Sigmoid colon (tissue), 7 donors: ENCODE results near the gene PGP. TPM values are rescaled to one million over a fixed set of nuclear protein-coding genes. Genes with fewer than 3 reads are reported as not detected.

Experiments used
- DNase-seq: peaks from one replicate; pipeline ENCODE4 v3.0.0-alpha.2; 2019
- H3K27ac ChIP-seq, 4 donors: fragments of 200-600 bp; sonication (generic); one replicate each; pipeline ENCODE4 v1.5.1; 2016 to 2019; ENCODE audit warnings: mild to moderate bottlenecking in 1 of 4
- H3K27me3 ChIP-seq, 3 donors: fragments of 200-600 bp; sonication (generic); one replicate each; pipeline ENCODE4 v1.5.1; 2019; ENCODE audit warnings: mild to moderate bottlenecking in 1 of 3
- H3K36me3 ChIP-seq, 4 donors: fragments of 200-600 bp; sonication (generic); one replicate each; pipeline ENCODE4 v1.5.1; 2016 to 2019
- H3K4me1 ChIP-seq, 4 donors: fragments of 200-600 bp; sonication (generic); one replicate each; pipeline ENCODE4 v1.5.1; 2017 to 2019
- H3K4me3 ChIP-seq, 4 donors: fragments of 200-600 bp; sonication (generic); one replicate each; pipeline ENCODE4 v1.5.1; 2017 to 2019; ENCODE audit warnings: mild to moderate bottlenecking in 2 of 4, moderate library complexity in 1 of 4
- H3K9me3 ChIP-seq, 4 donors: fragments of 200-600 bp in 3 of 4; sonication (generic) in 3 of 4; one replicate each; pipeline versions ENCODE4 v1.5.1 to v1.6.1; 2013 to 2019
- EP300 ChIP-seq, 4 donors: sonication (generic); formaldehyde crosslinking; IDR thresholded peaks; one replicate each; pipeline ENCODE4 v1.6.1; 2017; ENCODE audit warnings: antibody characterized with exemption in 4 of 4
- POLR2A ChIP-seq, 2 donors: fragments of 450-650 bp; IDR thresholded peaks; one replicate each; pipeline ENCODE4 v1.6.1; 2016; ENCODE audit warnings: antibody characterized with exemption in 2 of 2, mild to moderate bottlenecking in 2 of 2, moderate library complexity in 2 of 2
- POLR2AphosphoS5 ChIP-seq, 4 donors: sonication (generic); formaldehyde crosslinking; IDR thresholded peaks; one replicate each; pipeline ENCODE4 v1.6.1; 2017; ENCODE audit warnings: antibody characterized with exemption in 4 of 4
- WGBS, 2 donors: extraction: QIAGEN DNeasy Blood & Tissue Kit; methylation state at CpG; one replicate each; pipeline ENCODE4 v1.1.7; 2013; 5-methylcytosine and 5-hydroxymethylcytosine counted together
- intact Hi-C: fragments of 100-400 bp; cut with DNase I; formaldehyde crosslinking; loops from one replicate; pipeline ENCODE4 v1.15.1; 2023
- polyA plus RNA-seq, 3 donors: library from polyadenylated mRNA; stranded (reverse); fragments of 200-250 nt; gene quantifications; one replicate each; pipeline ENCODE4 v1.2.3, GENCODE V29; 2013
- total RNA-seq, 4 donors: library from RNA; depleted of rRNA; stranded (reverse); fragments of >200 nt; gene quantifications; one replicate each; pipeline ENCODE4 v1.1.0, GENCODE V29; 2016
- TF ChIP-seq, protein P1 (sequence below), 4 experiments: fragments of 450-650 bp in 3 of 4; fragments of 200-600 bp in 1 of 4; IDR thresholded peaks; one replicate each; pipeline ENCODE4 v1.5.1; 2016 to 2019; ENCODE audit warnings: antibody characterized with exemption in 4 of 4, mild to moderate bottlenecking in 3 of 4, moderate library complexity in 2 of 4
- donor health status: healthy with polysubstance abuse.
- donor health status: Bipolar disorder and iron deficiency.
- donor health status: healthy.

Gene PGP
- total and polyA plus RNA-seq, 7 donors, result 6.0 to 20.2 (median 10.3) TPM

DNA sequence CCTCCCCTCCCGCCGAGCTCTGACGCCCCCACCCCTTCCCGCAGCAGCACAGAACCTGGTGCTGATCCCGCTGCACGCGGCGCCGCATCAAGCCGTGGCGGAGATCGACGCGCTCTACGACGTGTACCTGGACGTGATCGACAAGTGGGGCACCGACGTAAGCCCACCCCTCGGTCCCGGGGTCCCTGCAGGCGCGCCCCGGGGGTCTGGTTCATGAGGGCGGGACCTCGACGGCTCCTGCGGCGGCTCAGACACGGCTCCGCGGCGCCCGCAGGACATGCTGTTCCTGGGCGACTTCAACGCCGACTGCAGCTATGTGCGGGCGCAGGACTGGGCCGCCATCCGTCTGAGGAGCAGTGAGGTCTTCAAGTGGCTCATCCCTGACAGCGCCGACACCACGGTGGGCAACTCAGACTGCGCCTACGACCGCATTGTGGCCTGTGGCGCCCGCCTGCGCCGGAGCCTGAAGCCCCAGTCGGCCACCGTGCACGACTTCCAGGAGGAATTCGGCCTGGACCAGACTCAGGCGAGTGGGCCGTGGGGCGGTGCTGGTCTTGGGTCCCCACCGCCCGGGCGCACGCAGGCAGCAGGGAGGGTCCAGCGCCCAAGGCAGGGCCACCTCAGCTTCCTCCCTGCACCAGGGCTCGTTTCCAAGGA lies 23.0 kb upstream of the PGP start:
- WGBS, 2 donors, result 5 to 18% methylated on average over 65 of the region's 65 CpGs
- peaks cover 17 to 50% (median 26%) of the 10 kb centered on the region in 3 donors for H3K27me3 ChIP-seq
- H3K4me3 ChIP-seq, result no peak overlapping the region
- H3K4me1 ChIP-seq, result peaks cover 0 to 27% (median 24%) of the 10 kb centered on the region in 4 donors
- no peak overlapping the region for H3K27ac ChIP-seq
- TF ChIP-seq POLR2AphosphoS5 (IDR thresholded peaks at IDR 0.05), result peak in 2 of 4 donors; percentile 32 to 40
- TF ChIP-seq POLR2A (IDR thresholded peaks at IDR 0.05), result no peak
- no peak for TF ChIP-seq EP300 (IDR thresholded peaks at IDR 0.05)
- TF ChIP-seq, protein P1, sequence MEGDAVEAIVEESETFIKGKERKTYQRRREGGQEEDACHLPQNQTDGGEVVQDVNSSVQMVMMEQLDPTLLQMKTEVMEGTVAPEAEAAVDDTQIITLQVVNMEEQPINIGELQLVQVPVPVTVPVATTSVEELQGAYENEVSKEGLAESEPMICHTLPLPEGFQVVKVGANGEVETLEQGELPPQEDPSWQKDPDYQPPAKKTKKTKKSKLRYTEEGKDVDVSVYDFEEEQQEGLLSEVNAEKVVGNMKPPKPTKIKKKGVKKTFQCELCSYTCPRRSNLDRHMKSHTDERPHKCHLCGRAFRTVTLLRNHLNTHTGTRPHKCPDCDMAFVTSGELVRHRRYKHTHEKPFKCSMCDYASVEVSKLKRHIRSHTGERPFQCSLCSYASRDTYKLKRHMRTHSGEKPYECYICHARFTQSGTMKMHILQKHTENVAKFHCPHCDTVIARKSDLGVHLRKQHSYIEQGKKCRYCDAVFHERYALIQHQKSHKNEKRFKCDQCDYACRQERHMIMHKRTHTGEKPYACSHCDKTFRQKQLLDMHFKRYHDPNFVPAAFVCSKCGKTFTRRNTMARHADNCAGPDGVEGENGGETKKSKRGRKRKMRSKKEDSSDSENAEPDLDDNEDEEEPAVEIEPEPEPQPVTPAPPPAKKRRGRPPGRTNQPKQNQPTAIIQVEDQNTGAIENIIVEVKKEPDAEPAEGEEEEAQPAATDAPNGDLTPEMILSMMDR (IDR thresholded peaks at IDR 0.05), result no peak
- intact Hi-C loops, result no loop called here
- no peaks in the 10 kb centered on the region for H3K9me3 ChIP-seq
- H3K36me3 ChIP-seq, result peaks cover 38 to 58% (median 42%) of the 10 kb centered on the region in 4 donors
- peak; percentile 67 for DNase-seq

DNA sequence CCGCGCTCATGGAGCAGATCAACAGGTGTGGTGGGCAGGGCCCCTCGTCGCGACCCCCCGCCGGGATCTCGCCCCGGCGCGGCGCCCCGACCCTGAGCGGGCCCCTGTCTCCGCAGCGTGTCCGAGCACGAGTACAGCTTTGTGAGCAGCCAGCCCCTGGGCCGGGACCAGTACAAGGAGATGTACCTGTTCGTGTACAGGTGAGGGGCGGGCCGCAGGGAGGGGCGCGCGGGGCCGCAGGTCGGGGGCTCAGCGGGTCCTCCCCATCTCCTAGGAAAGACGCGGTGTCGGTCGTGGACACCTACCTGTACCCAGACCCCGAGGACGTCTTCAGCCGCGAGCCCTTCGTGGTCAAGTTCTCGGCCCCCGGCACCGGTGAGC lies 22.5 kb upstream of the PGP start:
- TF ChIP-seq EP300 (IDR thresholded peaks at IDR 0.05), result no peak
- TF ChIP-seq, protein P1 (IDR thresholded peaks at IDR 0.05), result no peak
- no peak for TF ChIP-seq POLR2A (IDR thresholded peaks at IDR 0.05)
- TF ChIP-seq POLR2AphosphoS5 (IDR thresholded peaks at IDR 0.05), result no peak
- DNase-seq, result peak; percentile 66
- peak overlapping the region in 2 of 4 donors; percentile 14 to 24 for H3K4me3 ChIP-seq
- H3K27ac ChIP-seq, result no peak overlapping the region
- H3K36me3 ChIP-seq, result peaks cover 38 to 58% (median 42%) of the 10 kb centered on the region in 4 donors
- intact Hi-C loops, result no loop called here
- H3K9me3 ChIP-seq, result no peaks in the 10 kb centered on the region
- WGBS, 2 donors, result 5 to 7% methylated on average over 40 of the region's 40 CpGs
- H3K4me1 ChIP-seq, result peaks cover 0 to 27% (median 24%) of the 10 kb centered on the region in 4 donors
- H3K27me3 ChIP-seq, result peaks cover 17 to 53% (median 26%) of the 10 kb centered on the region in 3 donors

DNA sequence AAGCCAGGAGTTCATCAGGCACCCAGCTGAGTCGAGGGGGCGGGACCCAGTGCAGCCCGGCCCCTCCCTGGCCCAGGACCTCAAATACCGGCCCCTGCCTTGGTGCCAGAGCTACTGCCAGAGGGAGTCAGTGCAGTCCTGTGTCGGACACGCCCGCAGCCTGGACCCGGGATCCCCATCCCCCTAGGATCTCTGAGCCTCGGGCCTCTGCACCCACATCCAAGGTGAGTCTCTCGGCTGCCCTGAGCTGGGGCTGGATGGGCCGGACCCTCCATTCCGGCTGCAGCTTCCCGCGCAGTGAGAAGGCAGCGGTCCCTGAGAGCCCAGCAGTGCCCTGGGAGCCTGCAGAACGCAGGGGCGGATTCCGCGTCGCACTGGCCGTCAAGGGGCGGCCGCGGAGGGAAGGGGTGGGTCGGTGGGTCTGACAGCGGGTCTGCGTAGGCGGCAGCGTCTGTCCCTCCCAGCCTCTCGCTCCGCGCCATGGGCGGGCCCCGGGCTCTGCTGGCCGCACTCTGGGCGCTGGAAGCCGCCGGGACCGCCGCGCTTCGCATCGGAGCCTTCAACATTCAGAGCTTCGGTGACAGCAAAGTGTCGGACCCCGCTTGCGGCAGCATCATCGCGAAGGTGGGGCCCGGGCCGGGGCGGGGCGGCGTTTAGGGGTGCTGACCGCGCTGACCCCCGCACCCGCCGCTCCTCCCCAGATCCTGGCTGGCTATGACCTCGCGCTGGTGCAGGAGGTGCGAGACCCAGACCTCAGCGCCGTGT lies 21.9 kb upstream of the PGP start, which contains the start of gene DNASE1L2:
TSS of gene DNASE1L2 (plus strand) at position 108 of the 765 bp plus-strand sequence. CDS start at position 481, 373 bp downstream.
- intact Hi-C loops, result no loop called here
- H3K36me3 ChIP-seq, result peaks cover 43 to 58% (median 46%) of the 10 kb centered on the region in 4 donors
- H3K27me3 ChIP-seq, result peaks cover 17 to 53% (median 26%) of the 10 kb centered on the region in 3 donors
- 4 to 10% methylated on average over 64 of the region's 64 CpGs for WGBS, 2 donors
- TF ChIP-seq POLR2AphosphoS5 (IDR thresholded peaks at IDR 0.05), result peak in 1 of 4 donors; percentile 7
- TF ChIP-seq EP300 (IDR thresholded peaks at IDR 0.05), result no peak
- H3K27ac ChIP-seq, result no peak within 1 kb of the TSS
- peak; percentile 70 for DNase-seq
- peaks cover 0 to 27% (median 24%) of the 10 kb centered on the region in 4 donors for H3K4me1 ChIP-seq
- peak within 1 kb of the TSS in 3 of 4 donors; percentile 9 to 24 (median 14) for H3K4me3 ChIP-seq
- H3K9me3 ChIP-seq, result no peaks in the 10 kb centered on the region

DNA sequence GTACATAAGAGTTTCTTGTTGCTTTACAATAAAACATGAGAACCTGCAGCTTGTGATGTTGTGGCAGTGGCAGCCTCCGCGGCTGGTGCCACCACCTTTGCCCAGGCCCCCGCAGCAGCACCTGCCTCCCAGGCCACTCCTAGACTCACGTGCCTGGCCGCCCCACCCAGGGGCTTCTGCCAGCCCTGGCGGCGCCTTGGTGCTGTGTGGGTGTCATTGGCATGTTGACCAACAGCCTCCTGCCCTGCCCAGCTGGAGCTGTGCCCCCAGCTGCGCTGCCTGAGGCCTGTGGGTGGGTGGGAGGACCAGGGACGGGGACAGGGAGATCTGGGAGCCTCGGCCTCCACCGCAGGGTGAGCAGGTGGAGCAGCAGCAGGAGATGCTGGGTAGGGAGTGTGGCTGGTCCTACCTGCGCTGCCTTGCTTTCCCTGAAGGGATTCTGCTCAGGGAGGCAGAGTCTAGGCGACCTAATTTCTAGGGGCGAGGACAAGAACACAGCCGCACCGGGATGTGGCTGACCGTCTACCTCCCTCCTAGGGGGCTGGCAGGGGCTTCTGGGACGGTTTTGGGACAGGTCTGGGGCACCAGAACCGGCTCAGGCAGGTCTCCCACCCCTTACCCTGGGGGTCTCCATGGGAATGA lies 21.2 kb upstream of the PGP start:
- TF ChIP-seq EP300 (IDR thresholded peaks at IDR 0.05) (no peak), POLR2A (IDR thresholded peaks at IDR 0.05) (no peak), POLR2AphosphoS5 (IDR thresholded peaks at IDR 0.05) (no peak)
- TF ChIP-seq, protein P1 (IDR thresholded peaks at IDR 0.05), result no peak
- DNase-seq, result no peak
- Histone ChIP-seq H3K36me3 (peaks cover 45 to 62% (median 48%) of the 10 kb centered on the region in 4 donors), H3K4me1 (peaks cover 0 to 27% (median 24%) of the 10 kb centered on the region in 4 donors), H3K9me3 (no peaks in the 10 kb centered on the region), H3K4me3 (no peak overlapping the region), H3K27me3 (peaks cover 17 to 53% (median 26%) of the 10 kb centered on the region in 3 donors), H3K27ac (no peak overlapping the region)
- WGBS, 2 donors, result 16 to 74% methylated on average over 19 of the region's 19 CpGs
- intact Hi-C loops, result no loop called here
